ENCODE results near the gene CTNNA2.

DNA sequence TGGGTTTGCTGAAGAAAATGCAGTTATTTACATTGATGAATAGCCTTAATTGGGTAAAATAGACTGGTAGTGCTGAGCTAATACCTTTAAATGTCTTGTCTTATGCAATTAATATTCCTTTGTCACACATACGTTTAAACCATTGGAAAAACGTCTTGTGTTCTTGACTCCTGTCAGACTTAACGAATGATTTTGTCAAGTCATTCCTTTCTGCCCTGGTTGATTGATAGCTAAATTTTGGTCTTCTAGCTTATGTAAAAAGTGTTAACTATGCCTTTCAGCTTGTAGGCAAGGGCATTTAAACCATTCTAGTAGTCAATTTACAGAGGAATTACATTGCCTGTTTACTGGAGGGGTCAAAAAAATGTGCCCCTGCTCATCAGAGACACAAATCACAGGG lies 897.5 kb downstream of the CTNNA2 start:
- TF ChIP-seq GATA2 (IDR thresholded peaks at IDR 0.05; ENCODE audit: low read depth, low read length) (no peak), GATA3 (IDR thresholded peaks at IDR 0.05; ENCODE audit: low read depth, low read length) (no peak)

Data from SH-SY5Y (cell line).